ENCODE data around the gene PARVA. TPM values are rescaled to one million over a fixed set of nuclear protein-coding genes. Genes with fewer than 3 reads are reported as not detected.

Gene PARVA
- total RNA-seq, 1 experiment from 2014 or later: 10.4 TPM

- no peak for TF ChIP-seq NFYB (CRISPR knock-in tag; conservative IDR thresholded peaks at IDR 0.05; ENCODE audit: low read depth)
- no peak for TF ChIP-seq HMGXB4 (CRISPR knock-in tag; IDR thresholded peaks at IDR 0.05)
- no peak for TF ChIP-seq CBFB (CRISPR knock-in tag; IDR thresholded peaks at IDR 0.05; ENCODE audit: low read depth)
- TF ChIP-seq ZNF281 (CRISPR knock-in tag; IDR thresholded peaks at IDR 0.05): no peak
- TF ChIP-seq MLX (CRISPR knock-in tag; IDR thresholded peaks at IDR 0.05): no peak
- TF ChIP-seq CDX4 (CRISPR knock-in tag; IDR thresholded peaks at IDR 0.05; ENCODE audit: borderline replicate concordance): no peak
- no peak for TF ChIP-seq E2F1 (CRISPR knock-in tag; IDR thresholded peaks at IDR 0.05)
- TF ChIP-seq ZNF317 (CRISPR knock-in tag; IDR thresholded peaks at IDR 0.05; ENCODE audit: borderline replicate concordance, low read depth): no peak
Measured at GRCh38 chr11:12461516-12461915, 84.1 kb downstream of the PARVA start (continued).

- Mint-ChIP-seq H3K9me3 (peaks cover 31% of the 10 kb centered on the region), H3K36me3 (peaks cover 12% of the 10 kb centered on the region), H3K27ac (no peak overlapping the region), H3K4me3 (no peak overlapping the region), H3K4me1 (peaks cover 8% of the 10 kb centered on the region), H3K27me3 (ENCODE audit: low read depth) (no peaks in the 10 kb centered on the region; the same call in 1 of the 2 replicates)
- CTCF ChIA-PET: no interaction called here
- no peak for DNase-seq (ENCODE audit: low spot score)
- POLR2A ChIA-PET: no interaction called here
- ATAC-seq: no peak
- TF ChIP-seq GRHL2 (CRISPR knock-in tag; IDR thresholded peaks at IDR 0.05; ENCODE audit: insufficient replicate concordance, severe bottlenecking) (no peak), HMGA2 (CRISPR knock-in tag; IDR thresholded peaks at IDR 0.05) (no peak), GABPB1 (CRISPR knock-in tag; IDR thresholded peaks at IDR 0.05) (no peak), ZBTB43 (CRISPR knock-in tag; IDR thresholded peaks at IDR 0.05) (no peak), ZNF263 (CRISPR knock-in tag; IDR thresholded peaks at IDR 0.05; ENCODE audit: low read depth) (no peak), EMX1 (CRISPR knock-in tag; IDR thresholded peaks at IDR 0.05) (no peak), CDX4 (CRISPR knock-in tag; IDR thresholded peaks at IDR 0.05; ENCODE audit: borderline replicate concordance) (no peak), RORB (CRISPR knock-in tag; IDR thresholded peaks at IDR 0.05) (no peak), ZNF671 (CRISPR knock-in tag; IDR thresholded peaks at IDR 0.05) (no peak), ZNF396 (CRISPR knock-in tag; IDR thresholded peaks at IDR 0.05; ENCODE audit: borderline replicate concordance) (no peak), SP1 (CRISPR knock-in tag; conservative IDR thresholded peaks at IDR 0.05) (no peak), SOX15 (CRISPR knock-in tag; IDR thresholded peaks at IDR 0.05) (no peak), MYBL2 (CRISPR knock-in tag; IDR thresholded peaks at IDR 0.05) (no peak), USF2 (CRISPR knock-in tag; IDR thresholded peaks at IDR 0.05) (no peak), USF1 (CRISPR knock-in tag; IDR thresholded peaks at IDR 0.05) (no peak), MLX (CRISPR knock-in tag; IDR thresholded peaks at IDR 0.05) (no peak), E2F5 (CRISPR knock-in tag; IDR thresholded peaks at IDR 0.05) (no peak), ZNF121 (CRISPR knock-in tag; IDR thresholded peaks at IDR 0.05) (no peak)
Measured at GRCh38 chr11:12464303-12464702, 86.9 kb downstream of the PARVA start.

All from WTC11 (cell line).